GM19099 (cell line): ENCODE results near the gene TRPM8.

Source experiments
- POLR2A ChIP-seq: IDR thresholded peaks from 3 replicates; pipeline ENCODE4 v1.6.1; 2011; ENCODE audit warnings: low read depth; ENCODE audit not compliant: insufficient read length; ENCODE audit errors: extremely low read depth

The TRPM8 gene

GRCh38 chr2:233961905-233962304 lies 44.7 kb downstream of the TRPM8 start:
- TF ChIP-seq POLR2A: no peak

DNA sequence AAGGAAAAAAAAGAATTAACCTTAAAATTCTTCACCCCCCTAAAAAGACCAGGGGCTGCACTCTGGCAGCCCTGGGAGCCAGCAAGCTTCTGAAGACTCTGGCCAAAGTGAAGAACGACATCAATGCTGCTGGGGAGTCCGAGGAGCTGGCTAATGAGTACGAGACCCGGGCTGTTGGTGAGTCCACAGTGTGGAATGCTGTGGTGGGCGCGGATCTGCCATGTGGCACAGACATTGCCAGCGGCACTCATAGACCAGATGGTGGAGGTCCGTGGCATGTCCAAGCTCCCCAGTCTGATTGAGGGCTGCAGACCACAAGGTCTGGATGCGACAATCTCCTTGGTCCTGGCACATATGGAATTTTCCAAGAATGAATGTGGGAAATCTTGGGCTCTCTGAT lies 47.4 kb downstream of the TRPM8 start:
- no peak for TF ChIP-seq POLR2A

- TF ChIP-seq POLR2A: no peak
Measured at GRCh38 chr2:233965032-233965603, 47.9 kb downstream of the TRPM8 start.

DNA sequence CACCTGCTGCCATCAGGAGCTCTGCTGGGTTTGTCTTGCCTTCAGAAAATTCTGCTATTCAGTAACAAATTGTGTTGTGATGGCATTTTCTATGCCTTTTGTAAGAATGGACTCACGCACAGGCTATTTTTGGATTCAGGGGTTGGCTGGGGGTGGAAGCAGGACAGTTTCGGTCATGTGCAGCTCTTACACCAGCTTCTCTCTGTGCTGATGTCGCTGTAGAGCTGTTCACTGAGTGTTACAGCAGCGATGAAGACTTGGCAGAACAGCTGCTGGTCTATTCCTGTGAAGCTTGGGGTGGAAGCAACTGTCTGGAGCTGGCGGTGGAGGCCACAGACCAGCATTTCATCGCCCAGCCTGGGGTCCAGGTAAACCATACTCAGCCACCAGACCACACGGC lies 49.2 kb downstream of the TRPM8 start:
- TF ChIP-seq POLR2A: no peak

GRCh38 chr2:233967164-233967563 lies 50.0 kb downstream of the TRPM8 start:
- no peak for TF ChIP-seq POLR2A

- no peak for TF ChIP-seq POLR2A
Measured at GRCh38 chr2:233968556-233968955, 51.4 kb downstream of the TRPM8 start.

DNA sequence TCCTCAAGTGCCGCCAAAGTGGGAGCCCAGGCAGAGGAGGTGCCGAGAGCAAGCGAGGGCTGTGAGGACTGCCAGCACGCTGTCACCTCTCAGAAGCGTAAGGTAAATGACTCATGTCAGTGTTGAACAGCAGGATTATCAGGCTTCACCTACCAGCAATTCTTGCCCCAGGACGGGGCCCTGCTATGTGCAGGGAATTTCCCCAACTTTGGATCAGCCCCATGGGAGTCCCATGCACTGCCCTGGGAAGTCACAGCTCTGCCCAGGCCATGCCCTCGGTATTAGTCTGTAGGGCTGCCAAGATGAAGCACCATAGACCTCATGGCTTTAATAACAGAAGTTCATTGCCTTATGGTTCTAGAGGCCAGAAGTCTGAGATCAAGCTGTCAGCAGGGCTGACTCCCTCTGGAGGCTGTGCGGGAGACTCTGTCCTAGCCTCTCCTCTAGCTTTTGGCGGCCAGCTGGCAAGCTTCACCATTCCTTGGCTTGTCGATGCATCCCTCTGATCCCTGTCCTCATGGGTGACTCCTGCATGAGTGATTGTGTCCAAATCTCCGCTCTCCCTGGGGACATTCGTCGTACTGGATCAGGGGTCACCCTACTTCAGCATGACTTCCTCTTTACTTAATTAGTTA lies 55.9 kb downstream of the TRPM8 start:
- no peak for TF ChIP-seq POLR2A

GRCh38 chr2:233973786-233974185 lies 56.6 kb downstream of the TRPM8 start:
- TF ChIP-seq POLR2A: no peak

DNA sequence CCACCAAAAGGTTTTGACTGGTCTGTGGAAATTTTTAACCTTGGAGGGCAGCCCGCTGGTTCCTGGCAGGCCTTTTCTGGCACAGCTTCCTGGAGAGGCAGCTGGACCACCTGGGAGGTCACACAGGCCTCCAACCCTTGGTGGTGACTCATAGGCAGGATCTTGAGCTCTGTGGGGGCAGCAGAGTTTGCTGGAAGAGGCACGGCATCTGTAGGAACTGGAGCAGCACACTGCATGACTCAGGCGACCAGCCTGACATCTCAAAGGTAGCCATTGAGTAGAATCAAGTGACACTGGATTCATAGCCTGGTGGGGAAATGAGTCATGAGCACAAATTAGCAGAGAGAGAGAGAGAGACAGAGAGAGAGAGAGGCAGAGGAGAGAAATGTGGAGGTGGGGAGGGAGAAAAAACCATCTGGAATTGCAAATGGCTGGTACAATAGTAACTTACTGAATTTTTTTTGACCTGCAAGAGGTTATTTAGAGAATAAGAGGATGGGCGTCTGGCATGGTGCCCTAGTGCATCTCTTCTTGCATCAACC lies 57.4 kb downstream of the TRPM8 start:
- no peak for TF ChIP-seq POLR2A

- TF ChIP-seq POLR2A: no peak
Measured at GRCh38 chr2:233976087-233976486, 58.9 kb downstream of the TRPM8 start.

DNA sequence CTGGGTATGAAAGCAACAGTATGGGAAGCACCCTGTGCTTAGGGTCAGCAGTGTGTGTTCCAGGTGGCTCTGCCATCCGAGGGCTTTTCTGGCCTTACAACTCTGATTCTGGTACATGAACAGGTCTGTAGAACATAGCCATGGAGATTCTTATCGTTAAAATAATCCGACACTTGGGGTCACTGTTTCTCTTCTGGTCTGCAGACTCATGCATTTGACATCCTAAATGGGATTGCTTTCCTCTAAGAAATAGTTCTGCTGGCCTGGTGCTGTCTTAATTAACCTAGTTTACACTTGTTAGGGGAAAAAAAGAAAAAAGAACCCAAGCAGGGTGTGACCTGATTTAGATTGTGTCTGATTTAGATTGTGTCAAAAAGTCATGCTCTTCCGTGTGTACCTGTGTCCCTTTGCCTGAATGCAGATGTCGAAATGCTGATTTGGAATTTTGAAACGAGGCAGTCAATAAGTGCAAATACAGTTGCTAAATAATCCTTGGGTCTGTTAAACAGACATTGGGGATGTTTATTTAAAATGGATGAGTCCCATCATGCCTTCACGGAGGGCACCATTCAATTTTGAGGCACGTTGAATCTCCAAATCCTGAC lies 59.6 kb downstream of the TRPM8 start:
- no peak for TF ChIP-seq POLR2A

DNA sequence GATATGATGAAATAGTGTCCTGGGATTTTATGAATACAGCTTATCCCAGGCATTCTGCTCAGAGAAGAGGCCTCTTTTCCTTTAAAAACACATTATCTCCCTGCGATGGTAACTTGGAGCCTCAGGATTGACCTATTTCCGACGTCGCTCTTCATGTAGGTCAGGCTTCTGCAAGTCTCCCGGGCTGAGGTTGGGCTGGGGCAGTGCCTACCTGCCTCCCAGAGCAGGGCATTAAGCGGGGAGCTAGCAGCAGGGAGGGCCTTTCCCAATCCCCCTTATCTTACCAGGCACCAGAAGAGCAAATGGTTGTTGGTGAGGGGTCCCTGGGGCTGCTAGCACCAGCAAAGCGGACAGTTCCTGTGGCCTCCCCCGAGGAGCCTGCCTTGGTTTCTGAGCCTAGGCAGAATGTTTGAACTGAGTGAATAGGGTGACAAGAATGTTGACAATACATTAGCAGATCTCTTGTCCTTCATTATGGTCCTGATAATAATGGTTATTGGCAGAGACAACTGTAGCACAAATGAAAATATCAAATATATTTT lies 60.2 kb downstream of the TRPM8 start:
- TF ChIP-seq POLR2A: no peak

DNA sequence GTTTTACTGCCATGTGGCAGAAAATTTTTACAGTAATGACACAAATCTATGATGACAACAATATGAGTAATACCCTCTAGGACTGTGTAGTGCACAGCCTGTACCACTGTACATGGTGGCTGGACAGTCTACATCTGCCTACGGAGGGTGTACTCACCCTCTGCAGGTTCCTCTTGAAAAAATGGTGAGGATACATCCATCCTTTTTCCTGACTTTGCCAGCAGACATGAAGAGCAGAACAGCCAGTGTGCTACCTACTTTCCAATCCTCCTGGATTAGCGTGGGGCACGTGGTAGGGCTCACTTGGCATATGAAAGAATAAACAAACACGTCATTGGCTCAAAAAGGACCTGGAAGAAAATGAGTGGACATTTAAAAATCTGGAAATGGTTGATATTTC lies 62.6 kb downstream of the TRPM8 start:
- TF ChIP-seq POLR2A: no peak

- TF ChIP-seq POLR2A: no peak
Measured at GRCh38 chr2:233980955-233981561, 63.9 kb downstream of the TRPM8 start.

DNA sequence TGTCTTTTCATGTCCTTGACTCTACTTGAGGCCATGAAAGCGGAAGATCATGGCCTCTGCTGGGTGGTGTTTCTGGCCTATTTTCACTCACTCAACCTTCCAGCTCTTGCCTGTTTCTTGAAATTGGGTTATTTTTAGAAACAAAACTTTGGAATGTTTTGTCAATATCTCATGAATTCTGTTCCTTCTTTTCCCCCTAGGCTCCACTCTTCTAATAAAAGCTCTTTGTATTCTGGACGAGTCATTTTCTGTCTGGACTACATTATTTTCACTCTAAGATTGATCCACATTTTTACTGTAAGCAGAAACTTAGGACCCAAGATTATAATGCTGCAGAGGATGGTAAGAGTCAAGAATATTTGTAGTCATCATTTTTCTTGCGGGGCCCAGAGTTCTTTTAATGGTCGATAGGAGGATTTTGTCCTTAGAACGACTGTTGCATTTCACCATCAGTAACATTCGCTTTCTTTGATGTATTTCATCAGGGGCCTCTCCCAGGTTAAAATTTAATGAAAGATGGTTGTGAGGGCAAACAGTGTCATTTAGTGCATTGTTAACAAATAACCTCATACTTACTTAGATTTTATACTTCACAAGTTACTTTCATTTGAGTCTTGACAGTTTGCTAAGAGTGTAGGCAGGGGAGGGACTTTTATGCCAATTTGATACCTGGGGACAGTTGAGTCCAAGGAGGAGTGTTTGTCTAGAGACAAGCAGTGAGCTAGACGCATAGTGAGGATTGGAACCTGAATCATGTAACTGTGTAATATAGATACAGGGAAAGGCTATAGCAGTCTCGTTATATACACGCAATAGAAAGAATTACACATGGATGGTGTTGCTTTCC lies 64.6 kb downstream of the TRPM8 start:
- TF ChIP-seq POLR2A: no peak

- no peak for TF ChIP-seq POLR2A
Measured at GRCh38 chr2:233982421-233983121, 65.4 kb downstream of the TRPM8 start.
